HG02840 (cell line): Measurements from ENCODE around the gene AVPR1B.

ENCODE experiments used
- ATAC-seq: cut with Tn5 transposase; IDR thresholded peaks from one replicate; pipeline ENCODE4 v1.9.1; 2021; ENCODE audit warnings: mild to moderate bottlenecking, moderate library complexity, moderate number of reproducible peaks; ENCODE audit not compliant: unreplicated experiment, low FRiP score

AVPR1B gene

GRCh38 chr1:206114692-206115640 lies 2.2 kb downstream of the AVPR1B start:
- ATAC-seq, result no peak

DNA sequence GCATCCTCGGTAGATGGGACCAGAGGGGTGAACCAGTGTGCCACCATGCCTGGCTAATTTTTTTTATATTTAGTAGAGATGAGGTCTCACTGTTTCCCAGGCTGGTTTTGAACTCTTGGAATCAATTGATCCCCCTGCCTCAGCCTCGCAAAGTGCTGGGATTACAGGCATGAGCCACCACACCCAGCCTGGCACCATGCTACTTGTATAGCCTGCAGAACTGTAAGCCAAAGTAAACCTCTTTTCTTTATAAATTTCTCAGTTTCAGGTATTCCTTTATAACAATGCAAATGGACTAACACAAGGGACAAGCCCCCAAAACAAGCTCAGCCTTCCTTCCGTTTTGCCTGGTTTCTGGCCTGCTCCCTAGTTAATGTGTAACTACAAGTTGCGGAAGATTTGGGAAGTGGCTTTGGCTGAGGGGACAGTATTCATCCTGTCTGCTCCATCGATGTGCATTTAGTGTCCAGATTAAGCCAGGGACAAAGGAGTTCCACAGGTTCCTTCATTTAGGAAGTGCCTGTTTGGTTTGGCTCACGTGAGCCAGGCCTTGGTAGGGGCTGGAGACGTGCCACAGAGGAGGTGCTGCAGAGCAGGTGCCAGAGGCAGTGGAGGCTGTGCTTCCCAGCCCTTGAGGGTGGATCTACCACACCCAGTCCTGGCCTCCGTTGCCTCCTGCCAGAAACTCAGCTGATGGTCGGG lies 4.4 kb downstream of the AVPR1B start:
- ATAC-seq, result no peak

DNA sequence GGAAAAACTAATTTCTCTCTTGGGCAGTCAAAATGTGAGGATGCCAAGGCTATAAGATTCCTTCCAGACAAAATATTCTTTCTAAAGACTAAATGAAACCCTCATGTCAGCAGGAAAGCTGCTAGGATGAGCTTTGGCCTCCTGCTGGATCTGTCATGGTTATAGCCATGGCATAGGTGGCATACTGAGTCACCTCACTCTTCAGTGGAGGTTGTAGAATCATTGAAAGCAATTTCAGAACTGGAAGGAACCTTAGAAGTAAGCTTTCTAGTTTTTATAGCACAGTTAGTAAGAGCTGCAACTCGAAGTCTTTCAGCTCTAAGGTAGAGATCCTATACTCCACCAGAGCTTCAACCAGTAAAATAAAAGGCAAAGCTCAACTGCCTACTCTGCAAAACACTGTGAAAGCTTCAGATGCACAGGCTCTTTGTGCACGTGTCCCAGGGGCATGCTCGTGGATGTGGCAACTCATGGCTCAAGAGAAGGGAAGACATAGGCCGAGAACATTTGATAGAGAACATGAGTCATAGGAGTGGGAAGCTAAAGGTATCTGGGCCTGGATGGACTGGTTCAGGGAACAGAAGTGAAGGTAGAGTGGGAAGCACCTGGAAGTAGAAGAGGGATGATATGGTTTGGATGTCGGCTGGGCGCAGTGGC lies 5.8 kb downstream of the AVPR1B start:
- no peak for ATAC-seq

DNA sequence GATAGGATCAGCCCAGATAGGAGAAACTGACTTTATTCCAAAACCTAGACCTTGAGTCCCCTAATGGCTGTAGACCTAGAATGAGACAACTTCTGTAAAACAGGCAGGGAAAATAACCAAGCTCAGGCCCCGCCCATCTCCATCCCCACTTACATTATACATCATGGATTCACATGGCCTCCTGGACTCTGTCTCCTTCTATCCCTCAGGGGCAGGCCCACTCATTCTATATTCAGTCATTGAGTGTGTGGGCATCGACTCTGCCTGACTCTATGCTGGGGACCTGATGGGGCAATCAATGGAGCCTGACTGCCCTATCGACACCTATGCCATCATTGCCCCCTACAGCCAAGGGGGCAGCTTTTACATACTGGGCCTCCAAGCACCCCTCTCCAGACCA lies 6.4 kb downstream of the AVPR1B start:
- ATAC-seq, result no peak

GRCh38 chr1:206110161-206110560 lies 7.0 kb downstream of the AVPR1B start:
- ATAC-seq, result no peak

DNA sequence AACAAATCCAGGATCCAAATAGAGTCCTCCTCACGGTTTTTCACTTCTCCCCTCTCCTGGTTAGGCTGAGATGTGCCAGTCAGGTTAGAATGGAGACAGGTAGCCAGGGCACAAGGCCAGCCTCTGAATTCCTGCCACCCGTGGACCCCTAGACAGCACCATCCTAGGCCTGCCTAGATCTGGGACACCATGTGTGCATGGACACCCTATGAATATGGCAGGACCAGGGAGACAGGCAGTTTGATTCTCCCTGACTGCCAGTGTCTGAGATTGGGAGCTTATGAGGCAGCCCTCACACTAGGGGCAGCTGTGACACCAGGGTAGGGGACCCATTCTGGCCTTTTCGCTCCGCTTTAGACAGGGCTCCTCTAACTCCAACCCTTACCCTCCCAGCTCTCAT lies 7.5 kb downstream of the AVPR1B start:
- no peak for ATAC-seq

GRCh38 chr1:206108635-206109034 lies 8.6 kb downstream of the AVPR1B start:
- no peak for ATAC-seq

DNA sequence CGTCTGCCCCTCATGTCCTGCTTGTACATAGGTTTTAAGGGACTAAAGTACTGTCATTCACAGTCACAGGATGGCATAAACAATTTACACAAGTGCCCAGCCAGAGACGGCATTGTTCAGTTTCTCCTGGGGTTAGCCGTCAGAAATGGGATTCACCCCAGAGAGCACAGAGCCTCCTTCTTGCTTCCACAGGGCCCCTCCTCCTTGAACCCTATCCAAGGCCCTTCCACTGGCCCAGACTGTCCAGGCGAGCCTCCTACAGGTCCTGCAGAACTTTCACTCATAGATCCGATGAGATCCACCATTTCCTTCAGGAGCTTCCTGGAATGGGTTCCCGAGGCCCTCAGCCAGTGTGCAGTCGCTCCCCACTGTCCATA lies 10.0 kb downstream of the AVPR1B start:
- no peak for ATAC-seq

- no peak for ATAC-seq
Observed at GRCh38 chr1:206106328-206107167, 10.6 kb downstream of the AVPR1B start.

- ATAC-seq, result no peak
Observed at GRCh38 chr1:206105464-206105995, 11.7 kb downstream of the AVPR1B start.

DNA sequence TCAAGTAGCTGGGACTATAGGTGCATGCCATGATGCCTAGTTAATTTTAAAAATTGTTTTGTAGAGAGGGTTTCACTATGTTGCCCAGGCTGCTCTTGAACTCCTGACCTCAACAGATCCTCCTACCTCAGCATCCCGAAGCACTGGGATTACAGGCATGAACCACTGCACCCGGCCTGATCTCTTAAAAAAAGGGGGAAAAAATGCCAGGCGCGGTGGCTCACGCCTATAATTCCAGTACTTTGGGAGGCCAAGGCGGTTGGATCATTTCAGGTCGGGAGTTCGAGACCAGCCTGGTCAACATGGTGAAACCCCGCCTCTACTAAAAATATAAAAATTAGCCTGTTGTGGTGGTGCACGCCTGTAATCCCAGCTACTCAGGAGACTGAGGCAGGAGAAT lies 13.2 kb downstream of the AVPR1B start:
- no peak for ATAC-seq

GRCh38 chr1:206102292-206102936 lies 14.8 kb downstream of the AVPR1B start:
- ATAC-seq, result no peak

DNA sequence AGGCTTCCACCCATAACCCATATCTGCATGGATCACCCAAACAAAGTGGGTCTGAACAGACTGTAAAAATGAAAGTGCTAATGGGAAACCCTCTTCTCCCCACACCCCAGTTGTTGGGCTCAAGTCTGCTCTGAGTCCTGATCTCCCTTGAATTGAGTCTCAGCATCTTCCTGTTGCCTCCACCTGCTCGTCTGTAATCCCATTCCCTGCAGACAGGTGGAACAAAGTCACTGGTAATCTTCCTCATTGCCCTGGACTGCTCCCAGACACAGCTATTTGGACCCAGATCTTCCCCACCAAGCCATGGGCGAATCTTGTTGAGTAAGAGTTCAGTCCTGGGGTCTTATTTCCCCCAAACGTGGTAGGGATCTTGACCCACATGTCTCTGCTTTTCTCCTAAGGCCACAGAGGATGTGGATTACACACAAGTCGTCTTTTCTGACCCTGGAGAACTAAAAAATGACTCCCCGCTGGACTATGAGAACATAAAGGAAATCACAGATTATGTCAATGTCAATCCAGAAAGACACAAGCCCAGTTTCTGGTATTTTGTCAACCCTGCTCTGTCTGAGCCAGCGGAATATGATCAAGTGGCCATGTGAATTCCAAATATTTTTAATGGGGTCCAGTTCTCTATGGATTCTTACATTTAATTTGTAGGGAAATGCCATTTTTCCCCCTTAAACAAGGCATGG lies 15.7 kb downstream of the AVPR1B start:
- ATAC-seq, result no peak

- ATAC-seq, result no peak
Observed at GRCh38 chr1:206100226-206100815, 16.9 kb downstream of the AVPR1B start.

DNA sequence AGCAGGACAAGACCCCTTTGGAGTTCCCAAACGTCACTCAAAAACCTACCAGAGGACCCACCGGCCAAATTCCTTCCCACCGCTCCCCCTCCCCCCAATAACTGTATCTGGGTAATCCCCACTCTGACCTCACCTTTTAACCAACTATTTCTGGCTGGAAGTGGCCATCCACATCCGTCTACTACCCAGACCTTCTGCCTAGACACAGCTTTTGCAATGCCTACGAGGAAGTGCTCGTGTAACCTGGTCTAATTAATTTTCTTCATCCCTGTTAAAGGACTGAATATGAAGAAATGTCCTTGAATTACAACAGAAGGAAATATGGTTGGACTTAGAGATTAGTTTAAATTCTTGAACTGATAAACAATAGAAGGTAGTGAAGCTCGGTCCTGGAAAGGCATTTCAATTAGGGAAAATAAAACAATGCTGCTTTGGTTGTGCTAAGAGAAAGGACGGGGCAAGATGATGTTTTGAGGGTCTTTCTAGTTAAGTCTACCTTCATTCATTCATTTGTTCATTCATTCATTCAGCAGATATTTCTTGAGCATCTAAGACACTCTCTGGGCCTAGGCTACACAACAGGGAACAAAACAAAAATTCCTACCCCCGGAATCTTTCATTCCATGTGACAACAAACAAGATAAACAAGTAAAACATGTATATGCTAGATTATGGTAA lies 18.8 kb downstream of the AVPR1B start:
- ATAC-seq, result no peak

GRCh38 chr1:206097381-206097780 lies 19.8 kb downstream of the AVPR1B start:
- no peak for ATAC-seq

DNA sequence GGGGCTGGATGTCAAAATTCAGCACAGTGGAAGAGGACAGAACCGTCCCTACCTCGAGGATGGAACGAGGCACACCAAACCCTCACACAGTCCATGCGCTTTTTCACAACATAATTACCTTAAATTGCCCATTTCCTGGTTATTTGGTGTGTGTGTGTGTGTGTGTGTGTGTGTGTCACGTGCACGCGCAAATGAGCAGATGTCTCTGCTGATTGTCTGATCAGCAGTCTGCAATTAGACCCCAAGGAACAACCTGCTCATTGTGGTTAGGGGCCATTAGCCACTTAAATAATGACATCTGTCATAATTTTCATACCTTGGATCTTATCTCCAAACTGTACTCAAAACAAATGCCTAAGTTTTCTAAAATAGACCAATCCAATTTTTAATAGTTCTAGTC lies 23.2 kb downstream of the AVPR1B start:
- no peak for ATAC-seq

- no peak for ATAC-seq
Observed at GRCh38 chr1:206089341-206089740, 27.8 kb downstream of the AVPR1B start.
